Stimulated activated CD4-positive, alpha-beta T cell treated with anti-CD3 and anti-CD28 coated beads, Interleukin-12 subunit alpha, Interleukin-12 subunit beta, amount 100 ng/mL, for 48 hours (primary cell): ENCODE data around the gene KIF20A.
A peak's percentile ranks its signal among the peaks of the same experiment; 100 is the strongest.
"Not testable (repeated sequence)": the region's sequence is repeated elsewhere in the genome, so short reads cannot be mapped to it uniquely, and the experiment has no call there.

Experiments
- DNase-seq, 3 donors: peaks; one replicate each; pipeline ENCODE4 v3.0.0-alpha.2; 2020; ENCODE audit warnings: low read depth in 2 of 3, low spot score in 1 of 3

Gene KIF20A

DNA sequence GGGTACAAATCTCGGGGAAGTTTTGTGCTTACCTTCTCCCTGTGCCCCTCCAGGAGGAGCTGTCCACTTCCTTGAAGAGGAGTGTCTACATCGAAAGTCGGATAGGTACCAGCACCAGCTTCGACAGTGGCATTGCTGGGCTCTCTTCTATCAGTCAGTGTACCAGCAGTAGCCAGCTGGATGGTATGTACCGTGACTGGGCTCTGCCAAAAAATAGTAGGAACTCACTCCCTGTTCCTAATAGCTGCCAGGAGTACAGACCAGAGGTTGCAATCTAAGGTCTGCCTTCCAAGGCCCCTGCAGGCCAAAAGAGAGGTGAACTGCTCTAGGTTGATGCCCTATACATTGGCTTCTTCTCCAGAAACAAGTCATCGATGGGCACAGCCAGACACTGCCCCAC, 3.9 kb downstream of the KIF20A start:
- no peak for DNase-seq

DNA sequence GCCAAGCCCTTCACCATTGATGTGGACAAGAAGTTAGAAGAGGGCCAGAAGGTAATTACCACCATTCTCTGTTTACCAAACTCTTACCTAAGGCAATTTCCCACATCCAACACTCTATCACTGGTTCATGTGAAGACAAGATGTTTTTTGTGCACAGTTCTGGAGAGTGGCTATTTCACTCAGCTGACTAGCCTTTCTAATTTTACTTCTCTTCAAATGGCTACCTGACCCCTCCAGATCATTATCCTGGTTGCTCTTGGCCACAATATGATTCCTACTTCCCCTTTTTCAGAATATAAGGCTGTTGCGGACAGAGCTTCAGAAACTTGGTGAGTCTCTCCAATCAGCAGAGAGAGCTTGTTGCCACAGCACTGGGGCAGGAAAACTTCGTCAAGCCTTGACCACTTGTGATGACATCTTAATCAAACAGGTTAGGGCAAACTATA, 7.1 kb downstream of the KIF20A start:
- no peak for DNase-seq

DNA sequence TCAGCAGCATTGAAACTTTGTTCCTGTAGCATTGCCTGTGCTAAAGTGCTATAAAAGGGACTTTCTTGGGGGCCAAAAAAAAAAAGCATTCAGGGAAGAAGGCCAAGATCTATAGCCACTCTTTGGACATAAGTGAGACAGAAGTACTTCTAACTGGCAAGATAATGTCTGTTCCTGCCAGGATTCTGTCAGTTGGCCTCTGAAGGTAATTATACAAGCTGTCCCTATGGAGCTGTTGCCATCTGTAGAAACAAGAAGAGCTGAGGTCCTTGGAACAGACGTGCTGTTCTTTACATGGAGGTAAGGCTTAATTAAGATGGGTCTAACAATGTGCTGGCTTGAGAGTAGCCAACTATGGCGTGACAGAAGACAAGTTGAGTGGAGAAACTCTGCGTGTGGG, 9.7 kb downstream of the KIF20A start:
- no peak for DNase-seq

DNA sequence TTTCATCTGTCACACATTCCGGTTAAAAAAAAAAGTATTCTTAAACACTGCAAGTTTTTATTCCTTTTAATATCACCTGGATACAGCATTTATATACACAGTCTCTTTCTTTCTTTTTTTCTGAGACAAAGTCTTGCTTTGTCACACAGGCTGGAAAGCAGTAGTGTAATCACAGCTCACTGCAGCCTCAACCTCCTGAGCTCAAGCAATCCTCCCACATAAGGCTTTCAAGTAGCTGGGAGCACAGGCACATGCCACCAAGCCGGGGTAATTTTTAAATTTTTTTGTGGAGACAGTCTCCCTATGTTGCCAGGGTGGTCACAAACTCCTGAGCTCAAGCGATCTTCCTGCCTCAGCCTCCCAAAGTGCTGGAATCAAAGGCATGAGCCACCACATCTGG, 13.9 kb downstream of the KIF20A start:
- DNase-seq: no peak

DNA sequence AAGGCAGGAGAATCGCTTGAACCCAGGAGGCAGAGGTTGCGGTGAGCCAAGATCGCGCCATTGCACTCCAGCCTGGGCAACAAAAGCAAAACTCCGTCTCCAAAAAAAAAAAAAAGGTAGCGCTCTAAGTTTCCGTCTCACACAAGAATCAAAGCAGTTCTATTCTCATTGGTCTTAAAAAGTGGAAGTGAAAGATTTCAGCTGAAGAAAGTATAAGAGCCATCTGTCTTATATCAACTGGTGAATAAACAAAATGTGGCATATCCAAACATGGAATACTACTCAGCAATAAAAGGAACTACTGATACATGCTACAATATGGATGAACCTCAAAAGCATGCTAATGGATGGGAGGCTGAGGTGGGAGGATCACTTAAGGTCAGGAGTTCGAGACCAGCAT, 14.9 kb downstream of the KIF20A start:
- DNase-seq: not testable (repeated sequence)

DNA sequence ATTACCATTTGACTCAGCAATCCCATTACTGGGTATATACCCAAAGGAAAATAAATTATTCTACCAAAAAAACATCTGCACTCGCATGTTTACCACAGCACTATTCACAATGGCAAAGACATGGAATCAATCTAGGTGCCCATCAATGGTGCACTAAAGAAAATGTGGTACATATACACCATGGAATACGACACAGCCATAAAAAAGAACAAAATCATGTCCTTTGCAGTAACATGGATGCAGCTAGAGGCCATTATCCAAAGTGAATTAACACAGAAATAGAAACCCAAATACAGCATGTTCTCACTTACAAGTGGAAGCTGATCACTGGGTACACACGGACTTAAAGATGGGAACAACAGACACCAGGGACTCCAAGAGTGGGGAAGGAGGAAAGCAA, 32.1 kb downstream of the KIF20A start:
- DNase-seq: no peak

DNA sequence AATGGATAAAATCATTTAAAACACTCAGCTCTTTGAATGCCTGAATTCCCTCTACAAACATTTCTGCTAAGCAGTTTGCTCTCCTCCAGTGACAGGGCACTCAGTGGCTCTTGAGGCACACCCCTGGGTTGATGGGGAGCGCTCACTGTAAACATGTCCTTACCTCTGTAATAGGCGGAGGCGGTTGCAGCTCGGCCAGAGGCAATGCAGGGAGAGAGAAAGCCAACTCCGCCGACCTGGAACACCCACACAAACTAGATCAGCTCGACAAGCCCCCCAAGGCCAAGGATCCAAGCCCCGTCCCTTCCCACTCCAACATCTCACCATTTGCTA, 33.9 kb downstream of the KIF20A start:
- peak in 2 of 3 donors; percentile 3 to 5 for DNase-seq

DNA sequence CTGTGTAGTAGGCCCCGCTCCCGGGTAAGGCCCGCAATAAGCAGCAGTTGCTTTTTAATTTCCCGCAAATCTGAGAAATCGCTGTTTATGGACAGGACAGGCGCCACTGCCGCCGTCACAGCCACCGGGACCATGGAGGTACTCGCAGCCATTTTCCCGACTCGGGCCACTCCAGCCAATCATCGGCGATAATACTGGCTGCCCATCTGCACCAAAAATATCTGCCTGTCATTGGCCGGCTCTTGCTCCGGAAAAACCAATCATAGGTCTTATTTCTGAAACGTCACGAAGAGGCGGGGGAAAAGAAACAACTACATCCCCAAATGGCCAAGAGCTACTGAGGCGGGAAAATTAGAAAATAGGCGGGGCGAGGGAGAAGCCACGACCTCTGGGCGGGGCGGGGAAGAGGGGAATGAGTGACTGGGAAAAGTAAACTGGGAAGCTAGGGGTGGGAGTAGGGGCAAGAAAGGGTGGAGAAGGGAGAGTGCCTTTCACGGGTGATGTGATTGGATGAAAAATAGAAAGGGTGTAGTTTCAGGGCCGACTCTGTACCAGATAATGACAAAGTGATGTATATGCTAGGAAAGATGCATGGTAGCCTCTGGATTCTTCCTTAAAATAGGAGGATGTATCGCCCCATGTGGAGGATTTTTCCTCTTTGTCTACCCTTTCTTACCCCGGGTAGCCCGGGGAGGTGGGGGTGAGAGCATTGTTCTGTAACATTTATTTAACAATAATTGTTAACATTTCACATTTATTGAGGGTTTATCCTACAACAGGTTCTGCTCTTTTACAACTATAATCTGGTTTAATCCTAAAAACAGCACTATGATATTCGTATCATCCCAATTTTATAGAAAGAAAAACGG, 34.5 kb downstream of the KIF20A start, which contains the start of gene CDC23:
Gene CDC23 (minus strand): TSS at position 163 of the 869 bp plus-strand sequence. CDS start 11 bp downstream, at position 152.
- DNase-seq: peak; percentile 81 to 92 (median 85)

DNA sequence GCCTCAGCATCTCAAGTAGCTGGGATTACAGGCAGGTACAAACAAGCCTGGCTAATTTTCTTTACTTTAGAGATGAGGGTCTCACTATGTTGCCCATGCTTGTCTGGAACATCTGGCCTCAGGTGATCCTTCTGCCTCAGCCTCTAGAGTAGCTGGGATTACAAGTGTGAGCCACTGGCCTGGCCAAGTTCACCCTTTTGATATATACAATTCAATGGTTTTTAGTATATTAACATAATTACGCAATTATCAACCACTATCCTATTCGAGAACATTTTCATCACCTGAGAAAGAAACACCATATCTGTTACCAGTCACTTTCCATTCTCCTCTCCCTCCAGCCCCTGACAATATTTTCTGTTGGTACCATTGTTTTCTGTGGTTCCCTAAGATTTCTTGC, 37.9 kb downstream of the KIF20A start:
- no peak for DNase-seq

DNA sequence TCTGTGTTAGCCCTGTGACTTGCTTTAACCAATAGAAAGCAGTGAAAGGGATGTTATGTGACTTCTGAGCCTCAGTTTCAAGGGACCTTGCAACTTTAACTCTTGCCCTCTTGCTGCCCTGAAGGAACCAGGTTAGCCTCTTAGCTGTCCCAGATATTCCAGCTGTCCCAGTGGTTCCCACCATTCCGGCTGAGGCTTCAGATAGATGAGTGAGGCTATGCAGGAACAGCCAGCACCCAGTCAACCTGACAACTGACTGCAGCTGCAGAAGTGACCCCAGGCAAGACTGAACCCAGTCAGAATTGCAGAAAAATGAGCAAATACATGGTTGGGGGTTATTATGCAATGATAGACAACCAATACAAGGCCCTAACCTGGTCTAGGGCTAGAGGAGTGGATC, 44.6 kb downstream of the KIF20A start:
- no peak for DNase-seq

DNA sequence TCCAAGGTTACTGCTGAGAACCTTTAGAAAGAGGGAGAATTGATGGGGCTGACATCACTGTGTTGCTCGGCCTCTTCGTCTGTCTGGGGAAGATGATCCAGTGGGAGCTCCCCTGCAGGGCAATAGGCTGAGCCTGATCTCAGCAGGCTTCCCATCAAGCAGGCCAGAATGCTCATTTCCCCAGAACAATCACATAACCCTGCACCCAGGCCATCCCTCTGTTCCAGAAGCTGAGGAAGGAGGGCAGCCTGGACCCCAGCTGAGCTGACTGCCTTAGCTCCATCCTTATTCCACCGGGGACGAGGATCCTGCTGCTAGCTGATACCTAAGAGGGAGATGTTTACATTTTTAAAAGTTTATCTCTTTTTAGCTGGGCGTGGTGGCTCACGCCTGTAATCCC, 45.8 kb downstream of the KIF20A start:
- DNase-seq: no peak

DNA sequence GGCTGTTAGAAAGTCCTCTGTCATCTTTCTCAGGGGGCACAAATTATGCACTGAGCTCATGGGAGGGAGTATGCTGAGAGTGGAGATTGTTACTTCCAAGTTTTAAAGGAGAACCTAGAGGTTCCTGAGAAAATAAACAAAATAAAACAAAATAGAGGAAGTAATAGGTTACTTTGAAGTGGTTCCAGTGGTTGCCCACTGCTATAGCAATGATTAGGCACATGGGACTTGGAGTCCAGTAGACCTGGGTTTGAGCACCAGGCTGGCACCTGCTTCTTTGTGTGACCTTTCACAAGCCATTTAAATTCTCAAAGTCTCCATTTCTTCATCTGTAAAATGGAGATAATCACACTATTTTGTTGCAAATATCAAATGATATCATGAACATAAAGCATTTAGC, 48.0 kb downstream of the KIF20A start:
- no peak for DNase-seq

DNA sequence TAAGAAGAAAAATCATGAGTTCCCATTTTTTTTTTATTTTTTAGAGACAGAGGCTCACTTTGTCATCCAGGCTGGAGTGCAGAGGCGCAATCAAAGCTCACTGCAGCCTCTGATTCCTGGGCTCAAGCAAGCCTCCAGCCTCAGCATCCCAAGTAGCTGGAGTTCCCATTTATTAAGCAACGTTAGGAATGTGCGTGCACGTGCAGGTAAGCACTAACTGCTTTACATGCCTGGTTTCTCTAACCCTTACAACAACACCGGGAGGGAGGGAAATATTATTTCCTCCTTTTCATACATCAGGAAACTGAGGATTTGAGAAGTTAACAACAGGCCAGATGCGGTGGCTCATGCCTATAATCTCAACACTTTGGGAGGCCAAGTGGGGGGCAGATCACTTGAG, 50.5 kb downstream of the KIF20A start:
- DNase-seq: no peak

DNA sequence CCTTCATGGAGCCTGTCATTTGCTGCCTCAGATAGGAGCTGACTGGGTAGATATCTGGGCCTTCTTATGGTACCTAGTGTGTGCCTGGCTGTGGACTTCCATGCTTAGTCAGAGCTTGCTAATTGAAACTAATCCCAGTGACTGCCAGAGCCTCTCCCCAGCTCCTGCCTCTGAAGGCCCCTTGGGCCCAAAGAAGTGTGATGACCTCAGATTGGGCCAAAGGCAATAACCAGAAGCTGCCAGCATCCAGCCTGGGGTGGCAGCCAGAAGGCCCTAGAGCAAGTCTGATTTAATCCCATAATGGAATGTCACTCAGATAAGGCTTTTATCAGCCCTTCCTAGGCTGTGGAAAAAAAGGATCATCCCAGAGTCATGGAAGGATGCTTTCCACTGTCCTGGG, 51.3 kb downstream of the KIF20A start:
- DNase-seq: no peak

DNA sequence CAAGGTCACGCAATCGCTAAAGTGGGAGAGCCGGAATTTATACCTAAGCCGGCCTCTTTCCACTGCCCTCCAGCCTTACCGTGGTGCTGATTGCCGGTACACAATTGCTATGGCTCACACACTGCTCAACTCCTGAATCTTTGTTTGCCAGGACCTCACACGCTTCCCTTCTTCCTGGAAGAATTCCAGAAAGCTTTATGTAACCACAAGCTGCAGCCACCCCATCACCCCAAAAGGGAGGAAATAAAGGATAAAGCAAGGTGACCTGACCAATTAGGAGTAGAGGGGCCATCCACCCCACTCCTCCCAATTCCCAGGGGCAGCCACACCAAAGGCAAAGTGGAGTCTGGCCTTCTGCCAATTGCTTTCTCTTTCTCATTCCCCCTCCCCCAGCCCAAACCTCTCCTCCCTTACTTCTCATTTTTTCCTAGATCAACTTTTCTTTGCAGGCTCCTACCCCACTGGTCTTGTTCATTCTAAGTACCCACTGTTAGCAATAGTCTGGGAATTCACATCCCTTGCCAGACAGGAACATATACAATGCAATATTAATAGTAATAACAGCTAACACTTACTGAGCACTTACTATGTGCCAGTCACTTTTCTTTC, 52.2 kb downstream of the KIF20A start:
- DNase-seq: no peak

DNA sequence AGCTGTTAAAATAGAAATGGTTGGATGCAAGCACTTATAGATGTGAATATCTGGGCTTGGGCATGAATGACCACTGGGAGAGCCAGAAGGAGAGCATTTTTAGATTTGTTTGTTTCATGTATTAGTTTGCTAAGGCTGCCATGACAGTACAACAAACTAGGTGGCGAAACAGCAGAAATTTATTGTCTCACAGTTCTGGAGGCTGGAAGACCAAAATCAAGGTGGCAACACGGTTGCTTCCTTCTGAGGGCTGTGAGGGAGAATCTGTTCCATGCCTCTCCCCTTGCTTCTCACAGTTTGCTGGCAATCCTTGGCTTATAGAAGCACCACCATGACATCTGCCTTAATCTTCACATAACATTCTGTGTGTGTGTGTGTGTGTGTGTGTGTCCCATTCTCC, 54.4 kb downstream of the KIF20A start:
- DNase-seq: no peak

DNA sequence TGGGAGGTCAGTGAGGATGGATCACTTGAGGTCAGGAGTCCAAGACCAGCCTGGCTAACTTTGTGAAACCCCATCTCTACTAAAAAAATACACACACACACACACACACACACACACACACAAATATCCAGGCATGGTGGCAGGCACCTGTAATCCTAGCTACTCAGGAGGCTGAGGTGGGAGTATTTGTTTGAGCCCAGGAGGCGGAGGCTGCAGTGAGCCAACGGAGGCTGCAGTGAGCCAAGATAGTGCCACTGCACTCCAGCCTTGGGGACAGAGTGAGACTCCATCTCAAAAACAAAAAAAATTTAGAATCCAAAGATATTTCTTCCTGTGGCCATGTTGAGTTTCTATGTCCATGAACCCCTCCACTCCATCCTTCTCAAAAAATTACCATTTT, 55.7 kb downstream of the KIF20A start:
- no peak for DNase-seq
